Measurements from ENCODE around the gene DPP6.

DPP6 gene

DNA sequence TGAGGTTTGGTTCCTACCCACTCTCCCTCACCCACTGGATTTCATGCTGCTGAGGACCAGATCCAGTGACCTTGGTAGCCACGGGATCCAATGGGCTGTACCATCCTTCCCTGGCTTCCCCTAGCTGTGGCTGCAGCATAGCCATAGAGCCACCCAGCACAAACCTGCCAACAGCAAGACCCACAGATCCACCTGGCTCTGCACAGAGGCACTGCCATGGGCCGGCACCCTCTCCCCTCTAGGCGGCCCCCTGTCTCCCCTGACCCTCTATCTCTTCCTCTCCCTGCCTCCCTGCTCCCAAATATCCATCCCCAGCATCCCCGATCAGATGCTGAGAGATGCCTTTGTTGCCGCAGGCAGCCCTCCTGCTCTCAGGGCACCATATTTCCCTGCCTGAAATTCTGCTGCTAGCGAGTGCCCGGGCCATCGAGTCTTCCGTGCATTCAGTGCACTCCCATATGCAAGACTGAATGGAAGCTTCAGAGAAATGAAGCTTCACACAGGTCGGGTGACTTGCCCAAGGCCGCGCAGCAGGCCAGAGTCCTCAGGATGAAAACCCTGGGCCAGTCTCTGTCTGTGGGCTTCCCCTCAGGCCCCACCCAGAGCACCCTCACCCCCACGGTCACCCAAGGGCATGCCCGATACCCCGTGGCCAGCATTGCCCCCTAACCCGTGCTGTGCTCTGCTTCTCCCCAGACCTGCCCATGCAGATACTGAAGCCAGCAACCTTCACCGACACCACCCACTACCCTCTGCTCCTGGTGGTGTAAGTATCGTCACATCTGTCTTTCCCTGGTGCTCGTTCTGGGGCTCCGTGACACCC, 819.9 kb downstream of the DPP6 start:
- no peak for DNase-seq

DNA sequence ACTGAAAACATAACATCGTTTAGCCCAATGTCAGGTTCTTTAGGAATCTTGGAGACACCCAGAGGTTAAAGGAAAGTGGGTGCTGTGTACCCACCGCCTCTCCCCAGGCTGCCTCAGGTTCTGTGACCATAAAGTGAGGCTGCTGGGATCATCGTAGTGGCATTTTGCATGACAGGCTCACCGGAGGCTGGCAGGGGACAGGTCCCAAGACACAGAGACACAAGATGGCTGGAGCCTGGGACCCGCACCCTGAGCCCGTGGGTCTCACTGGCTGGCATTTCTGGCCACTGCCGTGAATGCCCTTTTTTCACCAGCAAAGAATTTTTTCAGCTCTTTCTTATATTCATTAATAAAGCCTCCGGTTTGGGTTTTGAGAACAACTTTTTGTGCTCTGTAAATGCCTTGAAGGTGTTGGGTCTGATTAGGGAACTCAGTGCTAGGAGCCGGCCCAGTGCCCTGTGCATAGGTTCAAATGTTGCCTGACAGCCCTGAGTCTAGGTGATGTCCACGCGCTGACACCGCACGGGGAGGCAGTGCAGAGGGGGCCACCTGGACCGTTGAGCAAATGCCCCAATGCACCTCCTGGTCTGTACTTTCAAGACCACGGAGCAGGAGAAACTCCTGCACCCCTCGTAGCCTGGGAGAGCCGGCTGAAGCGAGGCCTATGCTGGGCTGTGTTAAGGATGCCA, 820.8 kb downstream of the DPP6 start:
- DNase-seq, result no peak

DNA sequence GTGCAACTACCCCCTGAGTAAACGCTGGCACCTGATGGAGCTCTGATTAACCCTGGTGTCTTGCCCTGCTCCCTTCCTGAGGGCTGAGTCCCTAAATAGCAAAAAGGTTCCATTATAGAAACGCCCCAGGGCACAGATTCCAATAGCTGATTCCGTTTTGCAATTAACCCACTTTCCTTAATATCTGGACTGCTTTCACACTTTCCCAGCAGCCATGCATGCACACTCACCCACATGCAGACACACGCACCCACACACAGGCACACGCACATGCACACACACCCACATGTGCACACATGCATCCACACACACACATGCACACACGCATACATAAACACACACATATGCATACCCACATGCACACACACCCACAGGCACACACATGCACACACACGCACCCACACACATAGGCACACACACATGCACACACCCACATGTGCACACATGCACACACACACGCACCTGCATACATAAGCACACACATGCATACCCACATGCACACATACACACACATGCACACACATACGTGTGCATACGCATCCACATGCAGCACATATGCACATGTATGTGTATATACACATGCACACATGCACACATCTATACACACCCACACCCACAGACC, 821.4 kb downstream of the DPP6 start:
- DNase-seq, result no peak

DNA sequence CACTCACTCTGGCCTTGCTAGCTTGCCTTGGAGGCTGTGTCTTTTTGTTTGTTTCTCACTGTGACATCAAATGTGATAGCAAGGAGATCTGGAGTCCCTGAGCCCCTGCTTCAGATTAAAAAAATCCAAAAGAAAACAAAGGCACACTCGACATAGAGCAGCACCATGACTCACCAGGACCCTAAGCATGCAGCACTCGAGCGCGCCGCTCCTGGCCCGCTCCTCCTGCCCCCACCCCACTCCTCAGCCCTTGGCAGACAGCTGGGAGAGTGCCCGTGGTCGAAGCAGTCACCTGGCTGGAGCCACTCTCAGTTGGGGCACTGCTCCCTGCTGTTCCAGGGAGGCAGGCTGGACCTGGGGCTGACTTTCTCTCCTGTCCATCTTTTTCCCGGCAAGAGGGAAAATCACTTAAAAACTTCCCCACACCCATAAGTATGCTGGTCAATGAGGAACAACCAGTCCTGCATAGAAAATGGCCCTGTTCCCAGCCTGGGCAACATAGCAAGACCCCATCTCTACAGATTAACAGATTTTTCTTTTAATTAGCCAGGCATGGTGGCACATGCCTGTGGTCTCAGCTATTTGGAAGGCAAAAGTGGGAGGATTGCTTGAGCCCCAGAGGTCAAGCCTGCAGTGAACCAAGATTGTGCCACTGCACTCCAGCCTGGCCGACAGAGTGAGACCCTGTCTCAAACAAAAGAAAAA, 822.4 kb downstream of the DPP6 start:
- no peak for DNase-seq

DNA sequence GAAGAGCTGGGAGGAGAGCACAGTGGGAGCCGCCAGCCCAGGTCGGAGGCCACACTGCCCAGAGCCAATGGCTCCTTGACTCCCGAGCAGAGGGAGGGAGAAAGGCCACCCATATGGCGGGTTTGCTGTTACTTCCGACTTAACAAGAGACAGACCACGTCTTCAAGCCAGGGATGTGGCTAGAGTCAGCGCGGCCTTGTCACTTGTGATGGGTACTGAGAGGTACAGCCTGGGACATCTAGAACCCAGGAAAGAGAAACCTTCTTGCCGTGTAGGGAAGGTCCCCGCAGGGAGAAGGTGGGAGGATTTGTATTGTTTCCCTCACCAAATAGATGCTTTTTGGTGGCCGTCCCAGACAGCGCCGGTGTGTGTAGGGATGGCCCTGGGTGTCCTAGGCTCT, 823.1 kb downstream of the DPP6 start:
- no peak for DNase-seq

DNA sequence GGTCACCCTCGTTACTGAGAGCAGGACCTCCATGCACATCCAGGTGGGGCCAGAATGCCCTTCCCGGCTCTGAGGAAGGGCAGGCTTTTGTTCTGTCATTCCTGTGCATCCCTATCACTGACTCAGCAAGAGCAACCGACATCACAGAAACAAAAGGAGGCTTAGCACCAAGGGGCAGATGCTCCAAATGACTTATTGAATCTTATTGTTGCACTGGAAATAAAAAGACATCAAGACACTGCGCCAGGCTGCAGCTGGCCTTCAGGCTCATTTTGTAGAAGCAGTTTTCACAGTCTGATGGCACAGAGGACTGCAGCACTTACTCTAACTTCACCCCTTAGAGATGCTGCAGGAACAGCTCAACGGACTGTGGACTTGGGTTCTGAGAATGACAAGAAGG, 824.3 kb downstream of the DPP6 start:
- DNase-seq, result no peak

DNA sequence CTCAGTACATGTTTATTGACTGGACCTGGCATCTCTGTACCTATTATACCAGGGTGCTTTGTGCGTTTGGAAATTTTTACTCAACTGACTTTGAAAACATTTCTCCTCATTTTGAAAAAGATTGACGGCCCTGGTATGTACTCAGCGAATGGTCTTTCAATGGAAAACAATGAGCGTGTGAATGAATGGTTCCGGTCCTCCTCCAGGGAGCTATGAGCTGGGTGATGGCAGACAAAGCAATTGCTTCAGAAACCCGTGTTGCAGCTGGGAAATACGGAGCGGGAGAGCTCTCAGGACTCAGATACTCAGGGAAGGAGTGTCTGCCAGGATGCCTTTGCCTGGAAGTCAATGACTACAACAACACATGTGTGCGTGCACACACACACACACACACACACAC, 824.8 kb downstream of the DPP6 start:
- no peak for DNase-seq

DNA sequence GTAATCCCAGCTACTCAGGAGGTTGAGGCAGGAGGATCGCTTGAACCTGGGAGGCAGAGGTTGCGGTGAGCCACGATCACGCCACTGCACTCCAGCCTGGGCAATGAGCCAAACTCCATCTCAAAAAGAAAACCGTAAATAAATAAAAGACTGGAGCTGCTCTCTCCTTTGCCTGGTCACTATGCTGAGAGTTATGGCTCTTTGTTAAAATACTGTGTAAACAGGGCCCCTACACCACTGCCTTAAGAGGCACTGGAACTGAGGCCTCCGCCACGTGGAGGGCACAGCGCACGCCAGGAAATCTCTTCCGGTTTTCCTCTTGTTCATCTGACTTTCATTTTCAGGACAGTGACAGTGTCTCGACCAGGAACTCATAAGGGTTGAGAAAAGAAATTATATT, 827.4 kb downstream of the DPP6 start:
- DNase-seq, result no peak

DNA sequence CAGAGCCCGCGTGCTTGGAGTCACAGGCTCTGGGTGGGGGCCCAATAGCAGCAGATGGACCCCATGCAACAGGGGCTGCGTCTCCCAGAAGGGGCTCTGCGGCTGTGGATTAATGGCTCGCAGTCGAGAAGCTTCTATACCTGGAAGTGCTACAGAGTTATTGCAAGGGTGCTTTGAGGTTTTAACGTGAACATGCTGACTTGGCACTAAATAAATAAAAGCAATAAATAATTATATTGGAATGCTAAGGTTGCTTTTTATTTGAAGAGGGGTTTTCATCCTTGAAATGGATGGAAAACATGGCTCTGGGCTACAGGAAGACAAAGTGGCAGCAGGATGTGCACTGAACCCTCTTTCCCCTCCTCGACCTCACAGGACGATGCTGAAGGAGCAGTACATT, 828.3 kb downstream of the DPP6 start:
- DNase-seq, result no peak

DNA sequence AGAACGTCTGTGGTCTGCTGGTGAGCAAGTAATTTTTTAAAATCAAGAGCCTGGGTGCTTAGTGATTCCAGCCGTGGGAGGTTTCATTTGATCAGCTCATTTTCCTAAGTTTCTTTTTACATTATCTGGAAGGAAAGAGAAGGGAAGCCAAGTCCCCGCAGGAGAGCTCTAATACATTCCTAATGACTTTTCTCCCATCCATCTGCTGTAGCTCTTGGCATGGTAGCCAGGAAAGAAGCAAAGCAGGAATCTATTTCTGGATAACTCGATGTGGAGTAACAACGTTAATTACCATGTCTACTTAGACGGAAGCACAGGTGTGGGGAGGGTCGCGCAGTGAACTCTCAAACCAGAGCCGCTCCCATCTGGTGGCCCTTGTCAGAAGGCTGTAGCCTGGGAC, 828.8 kb downstream of the DPP6 start:
- DNase-seq, result no peak

DNA sequence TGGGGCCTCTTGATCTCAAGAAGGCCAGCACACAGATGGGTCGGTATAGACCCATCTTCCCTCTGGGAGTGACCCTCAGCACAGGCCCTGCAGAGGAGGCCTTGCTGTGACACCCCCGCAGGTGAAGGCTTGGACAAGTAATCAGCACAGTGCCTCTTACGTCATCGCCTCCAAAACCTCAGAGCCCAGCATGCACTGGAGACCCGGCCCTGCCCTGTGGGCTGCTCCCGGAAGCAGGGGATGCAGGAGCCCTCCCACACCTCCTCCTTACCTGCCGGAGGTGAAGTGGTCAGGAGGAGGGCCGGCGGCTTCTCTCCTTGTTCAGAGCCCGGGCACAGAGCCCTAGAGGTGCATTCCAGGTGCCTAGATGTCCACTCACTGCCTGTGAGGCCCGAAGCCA, 829.3 kb downstream of the DPP6 start:
- DNase-seq, result no peak

DNA sequence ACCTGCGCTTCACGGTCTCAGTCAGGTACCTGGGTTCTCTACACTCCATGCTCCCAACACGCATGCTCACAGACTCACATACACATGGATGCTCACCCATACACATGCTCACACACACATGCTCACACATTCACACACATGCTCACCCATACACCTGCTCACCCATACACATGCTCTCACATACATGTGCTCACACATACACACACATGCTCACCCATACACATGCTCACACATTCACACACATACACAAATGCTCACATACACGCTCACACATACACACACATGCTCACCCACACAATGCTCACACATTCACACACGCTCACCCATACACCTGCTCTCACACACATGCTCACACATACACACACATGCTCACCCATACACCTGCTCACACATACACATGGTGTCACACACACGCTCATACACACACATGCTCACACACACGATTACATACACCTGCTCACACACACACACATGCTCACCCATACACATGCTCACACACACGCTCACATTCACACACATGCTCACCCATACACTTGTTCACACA, 830.8 kb downstream of the DPP6 start:
- DNase-seq, result no peak

DNA sequence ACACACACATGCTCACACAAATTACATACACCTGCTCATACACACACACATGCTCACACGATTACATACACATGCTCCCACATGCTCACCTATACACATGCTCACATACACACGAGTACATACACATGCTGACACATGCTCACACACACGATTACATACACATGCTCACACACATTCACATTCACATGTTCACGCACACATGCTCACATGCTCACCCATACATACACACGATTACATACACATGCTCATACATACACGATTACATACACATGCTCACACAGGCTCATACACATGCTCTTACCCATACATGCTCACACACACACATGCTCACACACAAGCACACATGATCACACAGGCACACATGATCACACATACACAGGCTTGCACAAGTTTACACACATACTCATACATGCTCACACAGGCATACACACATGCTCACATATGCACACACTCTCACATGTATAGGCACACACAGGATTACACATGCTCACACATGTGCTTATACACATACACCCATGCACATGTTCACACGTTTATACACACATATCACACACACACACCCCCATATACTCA, 832.2 kb downstream of the DPP6 start:
- no peak for DNase-seq

DNA sequence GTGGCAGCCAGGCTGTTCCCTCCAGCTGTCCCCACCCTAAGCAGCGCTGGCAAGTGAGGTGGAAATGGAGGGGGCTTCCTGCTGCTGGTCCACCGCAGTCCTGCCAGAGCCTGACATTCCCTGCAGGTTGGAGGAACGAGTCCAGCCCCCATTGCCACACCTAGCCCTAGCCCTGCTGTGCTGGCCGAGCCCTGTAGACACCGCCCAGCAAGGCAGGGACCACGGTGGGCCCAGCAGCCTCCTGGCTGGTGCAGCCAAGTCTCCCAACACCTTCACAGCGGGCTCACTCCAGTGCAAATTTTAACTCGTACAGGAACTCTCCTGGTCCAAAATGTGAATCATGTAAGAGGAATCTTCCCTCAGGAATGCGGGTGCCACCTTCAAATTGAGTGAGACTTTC, 834.4 kb downstream of the DPP6 start:
- DNase-seq, result no peak

DNA sequence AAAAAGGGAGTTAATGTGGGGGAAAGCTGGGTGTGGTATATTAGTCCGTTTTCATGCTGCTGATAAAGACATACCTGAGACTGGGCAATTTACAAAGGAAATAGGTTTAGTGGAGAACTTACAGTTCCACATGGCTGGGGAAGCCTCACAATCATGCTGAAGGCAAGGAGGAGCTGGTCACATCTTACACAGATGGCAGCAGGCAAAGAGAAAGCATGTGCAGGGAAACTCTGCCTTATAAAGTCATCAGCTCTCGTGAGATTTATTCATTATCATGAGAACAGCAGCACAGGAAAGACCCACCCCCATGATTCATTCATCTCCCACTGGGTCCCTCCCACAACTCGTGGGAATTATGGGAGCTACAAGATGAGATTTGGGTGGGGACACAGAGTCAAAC, 836.5 kb downstream of the DPP6 start:
- DNase-seq, result no peak

DNA sequence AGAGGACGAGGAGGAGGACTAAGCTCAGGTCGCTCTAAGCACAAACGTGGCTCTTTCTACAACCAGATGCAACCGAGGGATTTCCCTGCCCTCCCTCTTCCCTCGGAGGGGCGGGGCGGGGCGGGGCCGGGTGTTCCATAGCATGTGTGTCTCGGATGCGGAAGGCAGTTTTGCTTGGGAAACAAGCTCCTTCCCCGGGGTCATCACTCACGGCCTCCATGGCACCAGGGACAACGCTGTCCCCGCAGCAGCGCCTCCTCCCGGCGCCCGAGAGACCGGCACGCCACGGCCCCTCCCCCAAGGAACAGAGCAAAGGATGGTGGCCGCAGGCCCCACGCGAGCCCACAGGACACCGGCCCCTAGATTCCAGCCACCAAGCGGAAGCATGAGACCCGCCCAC, 840.3 kb downstream of the DPP6 start:
- DNase-seq, result no peak

DNA sequence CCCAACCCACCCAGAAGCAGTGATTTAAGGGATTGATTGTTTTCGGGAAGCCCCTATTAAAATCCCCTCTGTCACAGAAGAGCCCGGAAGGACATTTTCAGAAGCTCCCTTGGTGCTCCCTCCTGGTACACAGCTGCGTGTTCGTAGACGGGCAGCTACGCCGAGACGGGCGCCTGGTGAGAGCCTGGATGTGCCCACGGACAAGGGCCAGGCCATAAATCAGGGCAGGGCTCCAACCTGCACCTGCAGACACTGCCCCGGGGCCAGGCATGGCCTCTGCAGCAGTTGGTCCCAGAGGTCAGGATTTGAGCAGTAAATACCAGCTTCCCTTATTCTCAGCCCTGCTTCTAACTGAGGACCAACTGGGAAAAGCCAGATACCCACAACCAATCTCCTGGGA, 843.9 kb downstream of the DPP6 start:
- DNase-seq, result no peak

DNA sequence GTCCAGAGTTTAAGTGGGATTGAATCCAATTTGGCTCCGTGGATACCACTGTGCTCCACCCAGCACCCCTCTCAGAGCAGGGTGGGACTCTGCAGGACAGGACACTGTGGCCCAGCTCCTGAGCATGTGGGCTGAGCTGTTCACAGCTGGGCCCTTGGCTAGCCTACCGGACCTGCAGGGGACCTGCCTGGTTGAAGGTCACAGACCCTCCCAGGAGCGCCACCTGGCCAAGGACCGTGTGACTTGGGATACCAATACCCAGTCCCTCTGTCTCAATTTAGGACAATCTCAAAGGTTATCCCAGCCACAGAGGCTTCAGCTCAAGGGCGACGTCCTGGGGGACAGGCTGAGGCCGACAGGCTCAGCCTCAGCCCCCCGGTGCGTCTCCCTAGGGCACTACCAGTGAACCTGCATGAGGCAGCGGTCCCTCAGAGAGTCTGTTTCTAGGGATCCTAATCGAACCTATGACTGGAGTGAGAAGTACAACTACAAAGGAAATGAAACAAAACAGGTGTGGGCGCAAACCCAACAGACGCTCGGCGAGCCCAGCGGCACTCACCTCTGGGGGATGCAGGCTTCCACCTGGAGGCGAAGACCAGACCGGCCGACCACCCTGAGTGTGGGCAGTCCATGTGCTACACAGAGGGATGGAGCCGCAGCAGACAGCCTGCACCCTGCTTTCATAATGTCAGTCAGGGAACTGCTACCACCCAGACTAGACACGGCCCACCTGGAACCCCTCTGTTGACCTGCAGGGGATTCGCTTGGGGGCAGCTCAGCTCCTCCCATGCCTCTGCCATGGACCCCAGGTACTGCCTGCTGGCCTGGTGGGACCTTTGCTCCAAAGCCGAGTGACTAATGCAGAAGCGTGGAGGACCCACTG, 847.0 kb downstream of the DPP6 start:
- no peak for DNase-seq

DNA sequence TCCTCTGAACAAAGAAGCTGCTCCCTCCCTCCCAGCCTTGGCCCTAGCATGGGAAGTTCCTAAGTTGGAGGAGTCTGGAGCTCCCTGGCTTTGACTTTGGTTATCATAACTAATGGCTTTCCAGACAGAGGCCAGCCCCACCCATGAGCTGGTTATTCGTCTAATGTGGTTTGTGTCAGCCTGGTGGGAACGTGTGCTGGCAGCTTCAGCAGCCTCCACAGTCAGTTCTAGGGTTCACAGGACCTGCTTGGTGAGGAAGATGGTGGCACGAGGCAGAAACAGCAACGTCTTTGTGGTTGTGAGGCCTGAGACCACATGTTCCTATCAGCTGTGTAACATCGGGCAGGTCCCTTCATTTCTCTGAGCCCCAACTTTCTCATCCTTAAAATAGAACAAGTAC, 847.7 kb downstream of the DPP6 start:
- no peak for DNase-seq

DNA sequence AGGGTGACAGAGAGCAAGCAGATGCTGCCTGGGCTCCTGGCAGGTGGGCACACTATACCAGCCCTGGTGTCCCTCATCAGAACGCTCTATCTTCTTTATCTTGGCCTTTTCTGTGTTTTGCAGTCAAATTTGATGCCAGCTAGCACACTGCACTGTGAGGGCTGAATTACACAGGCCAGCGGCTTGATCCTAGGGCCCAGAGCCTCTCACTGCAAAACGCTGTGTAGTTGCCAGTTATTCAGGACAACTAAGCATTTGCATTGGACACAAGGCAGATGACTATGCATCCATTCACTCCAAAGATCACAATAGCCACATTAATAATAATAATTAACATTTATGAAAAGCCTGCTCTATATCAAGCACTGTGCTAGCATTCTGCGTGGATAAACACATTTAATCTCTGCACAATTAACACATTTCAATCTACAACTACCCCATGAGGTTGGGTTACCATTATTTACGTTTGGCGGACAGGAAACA, 850.4 kb downstream of the DPP6 start:
- no peak for DNase-seq

DNA sequence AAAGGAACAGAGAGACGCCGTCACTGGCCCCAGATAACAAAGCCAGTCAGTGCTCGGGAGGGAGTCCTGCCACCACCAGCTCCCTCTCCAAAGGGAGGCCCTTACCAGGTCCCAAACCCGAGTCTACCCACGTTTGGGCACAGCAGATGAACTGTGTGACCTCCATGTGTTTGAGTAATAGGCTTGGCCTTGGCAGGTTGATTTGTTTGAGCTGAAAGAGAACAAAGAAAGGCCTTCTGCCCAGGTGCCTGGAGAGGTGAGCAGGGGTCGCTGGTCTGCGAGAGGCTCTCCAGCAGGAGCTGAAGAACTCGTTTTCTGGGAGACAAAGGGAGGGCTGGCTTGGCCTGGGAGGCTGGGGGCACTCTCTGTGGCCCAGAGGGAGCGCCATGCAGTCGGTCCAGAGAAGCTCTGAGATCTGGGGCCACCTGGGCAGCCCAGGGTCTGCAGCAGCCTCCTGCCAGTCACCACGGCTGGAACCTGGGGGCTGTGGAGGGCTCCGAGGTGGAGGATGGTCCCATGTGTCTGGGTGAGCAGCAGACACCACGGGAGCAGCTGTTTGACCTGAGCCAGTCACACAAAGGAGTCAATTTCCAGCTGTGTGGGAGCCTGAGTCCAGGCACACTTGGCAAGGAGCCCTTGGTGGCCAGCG, 851.0 kb downstream of the DPP6 start:
- DNase-seq, result no peak
